HEK293 (cell line): ENCODE results near the gene LPO.

Experiments
- CTCF ChIA-PET: fragments of 350-600 bp; formaldehyde crosslinking; extraction: SDS; loops from one replicate; lab custom pipeline; 2021; ENCODE audit warnings: antibody characterized with exemption; lab: Yijun Ruan, JAX
- POLR2A ChIA-PET: fragments of 300-600 bp; formaldehyde crosslinking; extraction: SDS; loops from one replicate; lab custom pipeline; 2020; ENCODE audit warnings: antibody characterized with exemption, inconsistent platforms; lab: Yijun Ruan, JAX
- H3K27ac ChIP-seq: fragments of 200-500 bp; sonication (Bioruptor generic); 2 replicates; pipeline ENCODE4 v1.5.1; 2014; ENCODE audit warnings: low read depth, low read length, control low read depth, inconsistent platforms; ENCODE audit errors: extremely low read depth
- H3K36me3 ChIP-seq, 2 experiments: fragments of 200-500 bp in 1 of 2; sonication (Bioruptor generic) in 1 of 2; 1 replicate in 1 of 2; 2 replicates in 1 of 2; pipeline ENCODE4 v1.5.1; 2014 to 2017; ENCODE audit warnings: inconsistent platforms in 2 of 2, low read length in 2 of 2; ENCODE audit not compliant: control insufficient read depth in 2 of 2, insufficient read depth in 1 of 2
- H3K4me1 ChIP-seq: fragments of 200-500 bp; sonication (Bioruptor generic); 2 replicates; pipeline ENCODE4 v1.5.1; 2014; ENCODE audit warnings: mild to moderate bottlenecking, low read length, inconsistent platforms; ENCODE audit not compliant: control insufficient read depth, insufficient read depth
- H3K4me3 ChIP-seq: 2 replicates; pipeline ENCODE4 v1.5.1; 2011; ENCODE audit warnings: low read depth, mild to moderate bottlenecking, control low read depth, low read length, moderate library complexity
- H3K9me3 ChIP-seq: fragments of 200-500 bp; sonication (Bioruptor generic); 2 replicates; pipeline ENCODE4 v1.5.1; 2014; ENCODE audit warnings: low read depth, low read length, inconsistent platforms; ENCODE audit not compliant: control insufficient read depth, insufficient read depth
- FEZF1 ChIP-seq: fragments of 450-650 bp; formaldehyde crosslinking; IDR thresholded peaks from 2 replicates; pipeline ENCODE4 v1.5.1; 2016; ENCODE audit warnings: missing biosample characterization, missing genetic modification characterization
- HOXA7 ChIP-seq: sonication (generic); formaldehyde crosslinking; IDR thresholded peaks from 2 replicates; pipeline ENCODE4 v1.8.1; 2022; ENCODE audit warnings: missing genetic modification reagents, borderline replicate concordance
- KLF16 ChIP-seq: fragments of 450-650 bp; formaldehyde crosslinking; IDR thresholded peaks from 2 replicates; pipeline ENCODE4 v1.5.1; 2017; ENCODE audit warnings: missing biosample characterization, missing genetic modification characterization
- ZBTB20 ChIP-seq: fragments of 450-650 bp; formaldehyde crosslinking; IDR thresholded peaks from 2 replicates; pipeline ENCODE4 v1.5.1; 2016; ENCODE audit warnings: missing biosample characterization, missing genetic modification characterization
- ZBTB49 ChIP-seq: fragments of 450-650 bp; formaldehyde crosslinking; IDR thresholded peaks from 2 replicates; pipeline ENCODE4 v1.5.1; 2016; ENCODE audit warnings: missing biosample characterization, missing genetic modification characterization, low read depth
- ZFP3 ChIP-seq: fragments of 450-650 bp; formaldehyde crosslinking; IDR thresholded peaks from 2 replicates; pipeline ENCODE4 v1.5.1; 2016; ENCODE audit warnings: low read depth, missing biosample characterization, missing genetic modification characterization
- ZIC2 ChIP-seq: fragments of 450-650 bp; formaldehyde crosslinking; IDR thresholded peaks from 2 replicates; pipeline ENCODE4 v1.5.1; 2016; ENCODE audit warnings: missing biosample characterization, missing genetic modification characterization
- ZNF121 ChIP-seq: fragments of 450-650 bp; formaldehyde crosslinking; IDR thresholded peaks from 2 replicates; pipeline ENCODE4 v1.5.1; 2016; ENCODE audit warnings: missing biosample characterization, missing genetic modification characterization
- ZNF146 ChIP-seq: fragments of 450-650 bp; formaldehyde crosslinking; IDR thresholded peaks from 2 replicates; pipeline ENCODE4 v1.5.1; 2016; ENCODE audit warnings: missing biosample characterization, missing genetic modification characterization
- ZNF2 ChIP-seq: fragments of 450-650 bp; formaldehyde crosslinking; IDR thresholded peaks from 2 replicates; pipeline ENCODE4 v1.5.1; 2016; ENCODE audit warnings: missing biosample characterization, missing genetic modification characterization
- ZNF366 ChIP-seq: fragments of 450-650 bp; formaldehyde crosslinking; conservative IDR thresholded peaks from 2 replicates; pipeline ENCODE4 v1.5.1; 2016; ENCODE audit warnings: missing biosample characterization, missing genetic modification characterization
- ZNF416 ChIP-seq: fragments of 450-650 bp; formaldehyde crosslinking; IDR thresholded peaks from 2 replicates; pipeline ENCODE4 v1.5.1; 2016; ENCODE audit warnings: missing biosample characterization, missing genetic modification characterization
- ZNF433 ChIP-seq: fragments of 450-650 bp; formaldehyde crosslinking; IDR thresholded peaks from 2 replicates; pipeline ENCODE4 v1.5.1; 2016; ENCODE audit warnings: missing biosample characterization, missing genetic modification characterization, low read depth
- ZNF518A ChIP-seq: fragments of 450-650 bp; formaldehyde crosslinking; conservative IDR thresholded peaks from 2 replicates; pipeline ENCODE4 v1.5.1; 2016; ENCODE audit warnings: low read depth, missing biosample characterization, missing genetic modification characterization
- ZNF558 ChIP-seq: fragments of 450-650 bp; formaldehyde crosslinking; IDR thresholded peaks from 2 replicates; pipeline ENCODE4 v1.5.1; 2016; ENCODE audit warnings: missing biosample characterization, missing genetic modification characterization
- ZNF560 ChIP-seq: fragments of 450-650 bp; formaldehyde crosslinking; IDR thresholded peaks from 2 replicates; pipeline ENCODE4 v1.5.1; 2017; ENCODE audit warnings: missing biosample characterization, missing genetic modification characterization, borderline replicate concordance
- ZNF571 ChIP-seq: fragments of 450-650 bp; formaldehyde crosslinking; IDR thresholded peaks from 2 replicates; pipeline ENCODE4 v1.5.0; 2017; ENCODE audit warnings: missing biosample characterization, missing genetic modification characterization
- ZNF626 ChIP-seq: fragments of 450-650 bp; sonication (Bioruptor Pico); formaldehyde crosslinking; IDR thresholded peaks from 2 replicates; pipeline ENCODE4 v1.5.1; 2018; ENCODE audit warnings: missing biosample characterization, missing genetic modification characterization, inconsistent platforms
- ZNF692 ChIP-seq: fragments of 450-650 bp; formaldehyde crosslinking; IDR thresholded peaks from 2 replicates; pipeline ENCODE4 v1.5.1; 2016; ENCODE audit warnings: missing biosample characterization, missing genetic modification characterization
- ZSCAN5A ChIP-seq: fragments of 450-650 bp; formaldehyde crosslinking; IDR thresholded peaks from 2 replicates; pipeline ENCODE4 v1.5.1; 2016; ENCODE audit warnings: missing biosample characterization, missing genetic modification characterization
- ZXDB ChIP-seq: fragments of 450-650 bp; formaldehyde crosslinking; IDR thresholded peaks from 2 replicates; pipeline ENCODE4 v1.5.1; 2016; ENCODE audit warnings: missing biosample characterization, missing genetic modification characterization

Gene LPO

GRCh38 chr17:58236394-58236793 is 2.0 kb upstream of the LPO start (continued):
- TF ChIP-seq KLF16 (no peak), ZNF433 (no peak), HOXA7 (CRISPR knock-in tag) (no peak), ZBTB49 (tag by site-specific recombination) (no peak), ZNF560 (no peak), FEZF1 (tag by site-specific recombination) (0 out of 2 replicates have a peak, but pooled peaks have one; percentile 22)

GRCh38 chr17:58239987-58240386 is 1.6 kb downstream of the LPO start:
- CTCF ChIA-PET, result interaction anchor here (0.5 kb wide), 1 partner anchor 45 kb away, joined by 4 read pairs; no protein-coding TSS in a partner anchor
- Histone ChIP-seq H3K36me3 (no peaks in the 10 kb centered on the region), H3K9me3 (no peaks in the 10 kb centered on the region), H3K27ac (no peak overlapping the region), H3K4me1 (no peaks in the 10 kb centered on the region; the same call in 1 of the 2 replicates), H3K4me3 (no peak overlapping the region)
- POLR2A ChIA-PET, result no interaction called here
- no peak for TF ChIP-seq ZNF146 (tag by site-specific recombination)
- TF ChIP-seq ZFP3, result peak; percentile 84

GRCh38 chr17:58242171-58242784 is 3.9 kb downstream of the LPO start:
- ChIA-PET POLR2A (no interaction called here), CTCF (interaction anchor here (0.6 to 1.3 kb wide), 4 partner anchors 8 to 300 kb away, joined by 3 to 5 read pairs (median 3); partner anchors contain the start of gene MKS1)
- no peak for TF ChIP-seq ZNF558
- TF ChIP-seq ZIC2, result 0 out of 2 replicates have a peak, but pooled peaks have one; percentile 23
- no peak for TF ChIP-seq ZNF416 (tag by site-specific recombination)
- TF ChIP-seq ZBTB20 (tag by site-specific recombination), result no peak
- Histone ChIP-seq H3K9me3 (no peaks in the 10 kb centered on the region), H3K27ac (no peak overlapping the region), H3K4me3 (no peak overlapping the region), H3K4me1 (no peaks in the 10 kb centered on the region; the same call in 1 of the 2 replicates), H3K36me3 (no peaks in the 10 kb centered on the region)

- no peak overlapping the region for H3K27ac ChIP-seq
- POLR2A ChIA-PET, result no interaction called here
- H3K4me1 ChIP-seq, result no peaks in the 10 kb centered on the region
- CTCF ChIA-PET, result interaction anchor here (0.6 to 0.7 kb wide), 3 partner anchors 34 to 297 kb away, joined by 3 read pairs; no protein-coding TSS in a partner anchor
- no peaks in the 10 kb centered on the region for H3K36me3 ChIP-seq
- H3K4me3 ChIP-seq, result no peak overlapping the region
- no peaks in the 10 kb centered on the region for H3K9me3 ChIP-seq
- TF ChIP-seq ZSCAN5A (tag by site-specific recombination) (no peak), ZNF518A (tag by site-specific recombination) (no peak), ZXDB (tag by site-specific recombination) (no peak), ZNF626 (tag by site-specific recombination) (no peak), ZNF560 (no peak), ZNF2 (tag by site-specific recombination) (no peak), ZNF121 (tag by site-specific recombination) (no peak), ZNF366 (no peak), ZNF571 (no peak), ZNF692 (tag by site-specific recombination) (no peak)
These were observed 6.6 kb downstream of the LPO start for GRCh38 chr17:58244963-58245362.
